Activated naive CD4-positive, alpha-beta T cell treated with anti-CD3 and anti-CD28 coated beads, Interleukin-2, amount 10 ng/mL, durations not matched to agents 7 days and 5 days (primary cell): ENCODE measurements around the gene PRICKLE2.

Source experiments
- CTCF ChIA-PET: fragments of 350-600 bp; sonication (Branson Sonifier 250); formaldehyde crosslinking; loops from one replicate; lab custom pipeline; 2021; ENCODE audit warnings: antibody characterized with exemption; lab: Charles Lee
- DNase-seq: peaks from one replicate; pipeline ENCODE4 v3.0.0-alpha.2; 2020
- H3K27ac Mint-ChIP-seq: one replicate; pipeline ENCODE4 v1.8.0; 2021; ENCODE audit warnings: mild to moderate bottlenecking, moderate library complexity, mixed read lengths
- H3K27me3 Mint-ChIP-seq: one replicate; pipeline ENCODE4 v1.8.0; 2021; ENCODE audit warnings: mild to moderate bottlenecking, mixed read lengths
- H3K36me3 Mint-ChIP-seq: one replicate; pipeline ENCODE4 v1.8.0; 2021; ENCODE audit warnings: mixed read lengths
- H3K4me1 Mint-ChIP-seq: one replicate; pipeline ENCODE4 v1.8.0; 2021; ENCODE audit warnings: mixed read lengths
- H3K4me3 Mint-ChIP-seq: one replicate; pipeline ENCODE4 v1.8.0; 2021; ENCODE audit warnings: mild to moderate bottlenecking, moderate library complexity, mixed read lengths
- H3K9me3 Mint-ChIP-seq: one replicate; pipeline ENCODE4 v1.8.0; 2021; ENCODE audit warnings: mixed read lengths

Gene PRICKLE2

GRCh38 chr3:64111872-64112271 lies 113.4 kb downstream of the PRICKLE2 start:
- peaks cover 1% of the 10 kb centered on the region for H3K9me3 Mint-ChIP-seq

DNA sequence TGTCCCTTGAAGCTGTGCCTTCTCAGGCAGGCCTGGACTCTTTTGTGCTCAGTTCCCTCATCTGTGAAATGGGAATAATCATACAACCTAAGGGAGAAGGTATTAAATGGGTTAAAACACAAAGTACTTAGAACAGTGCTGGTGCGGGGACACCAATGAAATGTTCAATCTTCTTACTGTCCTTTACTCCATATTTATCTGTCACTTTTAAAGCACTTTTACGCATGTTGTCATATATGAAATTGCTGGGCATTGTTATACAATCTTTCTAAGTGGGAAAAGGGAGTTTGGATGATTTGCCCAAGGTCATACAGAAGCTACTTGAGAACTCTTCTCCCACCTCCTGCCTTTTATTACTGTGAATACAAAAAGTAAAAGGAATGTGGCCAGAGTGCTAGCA lies 114.2 kb downstream of the PRICKLE2 start:
- Mint-ChIP-seq H3K4me3 (no peak overlapping the region), H3K27me3 (no peaks in the 10 kb centered on the region), H3K27ac (no peak overlapping the region), H3K36me3 (no peaks in the 10 kb centered on the region), H3K4me1 (no peaks in the 10 kb centered on the region), H3K9me3 (peaks cover 1% of the 10 kb centered on the region)
- CTCF ChIA-PET, result no interaction called here
- no peak for DNase-seq

More at GRCh38 chr3:64111872-64112271, 113.4 kb downstream of the PRICKLE2 start:
- H3K36me3 Mint-ChIP-seq, result no peaks in the 10 kb centered on the region
- no peak for DNase-seq
- no peak overlapping the region for H3K4me3 Mint-ChIP-seq
- H3K27ac Mint-ChIP-seq, result no peak overlapping the region
- CTCF ChIA-PET, result no interaction called here
- no peaks in the 10 kb centered on the region for H3K27me3 Mint-ChIP-seq
- no peaks in the 10 kb centered on the region for H3K4me1 Mint-ChIP-seq

GRCh38 chr3:64110071-64110470 lies 115.2 kb downstream of the PRICKLE2 start:
- Mint-ChIP-seq H3K27me3 (no peaks in the 10 kb centered on the region), H3K36me3 (no peaks in the 10 kb centered on the region), H3K9me3 (peaks cover 1% of the 10 kb centered on the region), H3K27ac (no peak overlapping the region), H3K4me1 (no peaks in the 10 kb centered on the region), H3K4me3 (no peak overlapping the region)
- no peak for DNase-seq
- CTCF ChIA-PET, result no interaction called here

DNA sequence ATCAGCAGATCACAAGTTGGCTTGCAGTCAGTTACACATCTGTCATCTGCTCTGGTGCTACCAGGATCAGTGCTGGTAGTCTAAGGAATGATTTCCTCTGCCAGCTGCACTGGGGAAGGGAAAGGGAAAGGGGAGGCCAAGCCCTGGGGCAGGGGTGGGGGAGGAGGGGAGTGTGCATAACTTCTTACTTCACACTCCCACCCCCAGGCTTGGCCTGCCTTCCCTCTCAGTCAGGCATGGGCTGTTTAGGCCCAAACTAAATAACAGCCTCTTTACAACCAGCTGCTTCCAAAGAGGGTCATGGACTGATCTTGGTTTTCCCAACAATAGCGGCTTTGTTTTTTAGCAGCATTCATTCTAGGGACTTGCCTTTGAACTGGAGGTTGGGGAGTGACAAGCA lies 115.8 kb downstream of the PRICKLE2 start:
- Mint-ChIP-seq H3K9me3 (peaks cover 1% of the 10 kb centered on the region), H3K36me3 (no peaks in the 10 kb centered on the region), H3K27ac (no peak overlapping the region), H3K27me3 (no peaks in the 10 kb centered on the region), H3K4me3 (no peak overlapping the region), H3K4me1 (no peaks in the 10 kb centered on the region)
- no peak for DNase-seq
- CTCF ChIA-PET, result no interaction called here

DNA sequence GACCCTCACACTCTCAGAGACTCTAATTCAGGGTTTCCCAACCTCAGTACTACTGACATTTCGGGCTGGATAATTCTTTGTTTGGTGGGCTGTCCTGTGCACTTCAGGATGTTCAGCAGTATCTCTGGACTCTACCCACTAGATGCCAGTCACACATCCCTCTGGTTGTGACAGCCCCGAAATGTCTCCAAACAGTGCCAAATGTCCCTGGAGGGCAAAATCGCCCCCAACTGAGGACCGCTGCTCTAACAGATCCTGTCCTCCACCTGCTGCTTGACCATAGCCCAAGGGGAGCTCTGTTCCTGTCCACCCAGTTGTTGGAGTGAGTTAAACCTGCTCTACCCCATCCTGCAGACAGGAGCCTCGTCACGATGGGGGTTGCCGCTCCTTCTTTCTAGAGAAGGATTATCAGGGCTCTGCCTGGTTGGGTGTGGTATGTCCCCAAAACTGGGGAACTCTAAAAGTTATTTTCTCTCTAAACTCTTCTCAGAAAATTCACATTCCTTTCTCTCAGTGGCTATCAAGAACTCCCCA lies 116.4 kb downstream of the PRICKLE2 start:
- H3K27ac Mint-ChIP-seq, result no peak overlapping the region
- H3K4me3 Mint-ChIP-seq, result no peak overlapping the region
- no peaks in the 10 kb centered on the region for H3K9me3 Mint-ChIP-seq
- no peaks in the 10 kb centered on the region for H3K27me3 Mint-ChIP-seq
- no peak for DNase-seq
- no peaks in the 10 kb centered on the region for H3K4me1 Mint-ChIP-seq
- H3K36me3 Mint-ChIP-seq, result no peaks in the 10 kb centered on the region
- CTCF ChIA-PET, result no interaction called here

- no peak for DNase-seq
- H3K36me3 Mint-ChIP-seq, result no peaks in the 10 kb centered on the region
- CTCF ChIA-PET, result no interaction called here
- H3K9me3 Mint-ChIP-seq, result no peaks in the 10 kb centered on the region
- no peak overlapping the region for H3K27ac Mint-ChIP-seq
- no peak overlapping the region for H3K4me3 Mint-ChIP-seq
- no peaks in the 10 kb centered on the region for H3K4me1 Mint-ChIP-seq
- no peaks in the 10 kb centered on the region for H3K27me3 Mint-ChIP-seq
These were observed 117.0 kb downstream of the PRICKLE2 start for GRCh38 chr3:64108231-64108630.

DNA sequence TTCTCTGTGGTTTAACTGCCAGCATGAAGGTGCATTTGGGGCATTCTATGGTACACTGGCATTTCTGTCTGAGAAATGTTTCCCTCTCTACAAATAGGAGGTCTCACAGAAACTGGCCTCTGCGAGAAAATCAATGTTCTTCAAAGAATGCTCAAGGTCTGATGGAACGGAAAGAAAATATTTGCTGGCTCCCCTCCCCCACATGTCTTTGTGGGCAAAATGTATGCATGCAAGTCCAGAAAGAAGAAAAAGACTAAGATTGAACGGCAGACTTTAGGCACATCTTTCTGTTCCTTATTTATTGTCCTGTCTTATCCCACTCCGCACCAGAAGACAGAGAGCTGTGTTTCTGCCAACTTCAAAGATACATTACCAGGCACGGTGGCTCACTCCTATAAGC lies 118.1 kb downstream of the PRICKLE2 start:
- no peaks in the 10 kb centered on the region for H3K36me3 Mint-ChIP-seq
- CTCF ChIA-PET, result no interaction called here
- no peaks in the 10 kb centered on the region for H3K9me3 Mint-ChIP-seq
- H3K4me3 Mint-ChIP-seq, result no peak overlapping the region
- no peak for DNase-seq
- H3K27ac Mint-ChIP-seq, result no peak overlapping the region
- H3K27me3 Mint-ChIP-seq, result no peaks in the 10 kb centered on the region
- no peaks in the 10 kb centered on the region for H3K4me1 Mint-ChIP-seq

- Mint-ChIP-seq H3K9me3 (no peaks in the 10 kb centered on the region), H3K27ac (no peak overlapping the region), H3K4me3 (no peak overlapping the region), H3K27me3 (no peaks in the 10 kb centered on the region), H3K4me1 (no peaks in the 10 kb centered on the region), H3K36me3 (no peaks in the 10 kb centered on the region)
- CTCF ChIA-PET, result no interaction called here
- no peak for DNase-seq
These were observed 119.5 kb downstream of the PRICKLE2 start for GRCh38 chr3:64105816-64106215.

DNA sequence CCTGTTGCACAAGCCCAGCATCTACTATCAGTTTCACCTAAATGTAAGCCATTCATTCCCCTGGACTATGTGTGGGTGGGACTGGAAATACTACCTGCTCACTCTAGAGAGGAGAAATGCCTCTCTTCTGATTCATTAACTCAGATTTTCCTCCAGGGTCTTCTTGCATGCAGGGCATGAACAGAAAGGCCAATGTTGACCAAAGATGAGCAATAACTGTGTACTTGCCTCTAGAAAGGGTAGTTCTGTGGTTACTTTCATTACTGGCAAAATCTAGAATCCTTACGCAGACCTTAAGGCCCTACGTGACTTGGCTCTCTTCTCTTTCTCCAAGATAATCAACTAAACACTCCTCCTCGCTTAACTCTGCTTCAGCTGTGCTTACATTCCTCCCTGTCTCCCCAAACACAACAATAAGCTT lies 120.6 kb downstream of the PRICKLE2 start:
- no peak for DNase-seq
- CTCF ChIA-PET, result no interaction called here
- H3K27ac Mint-ChIP-seq, result no peak overlapping the region
- no peaks in the 10 kb centered on the region for H3K27me3 Mint-ChIP-seq
- H3K4me1 Mint-ChIP-seq, result no peaks in the 10 kb centered on the region
- no peaks in the 10 kb centered on the region for H3K36me3 Mint-ChIP-seq
- H3K9me3 Mint-ChIP-seq, result no peaks in the 10 kb centered on the region
- H3K4me3 Mint-ChIP-seq, result no peak overlapping the region

- no peak overlapping the region for H3K4me3 Mint-ChIP-seq
- no peaks in the 10 kb centered on the region for H3K36me3 Mint-ChIP-seq
- no peak overlapping the region for H3K27ac Mint-ChIP-seq
- no peaks in the 10 kb centered on the region for H3K9me3 Mint-ChIP-seq
- CTCF ChIA-PET, result interaction anchor here (0.6 kb wide), 1 partner anchor 221 kb away, joined by 3 read pairs; no protein-coding TSS in a partner anchor
- no peaks in the 10 kb centered on the region for H3K27me3 Mint-ChIP-seq
- DNase-seq, result no peak
- H3K4me1 Mint-ChIP-seq, result no peaks in the 10 kb centered on the region
These were observed 121.3 kb downstream of the PRICKLE2 start for GRCh38 chr3:64104006-64104405.

GRCh38 chr3:64103131-64103530 lies 122.1 kb downstream of the PRICKLE2 start:
- CTCF ChIA-PET, result no interaction called here
- no peaks in the 10 kb centered on the region for H3K4me1 Mint-ChIP-seq
- no peak overlapping the region for H3K27ac Mint-ChIP-seq
- no peak for DNase-seq
- H3K27me3 Mint-ChIP-seq, result no peaks in the 10 kb centered on the region
- H3K36me3 Mint-ChIP-seq, result no peaks in the 10 kb centered on the region
- no peak overlapping the region for H3K4me3 Mint-ChIP-seq
- H3K9me3 Mint-ChIP-seq, result no peaks in the 10 kb centered on the region

DNA sequence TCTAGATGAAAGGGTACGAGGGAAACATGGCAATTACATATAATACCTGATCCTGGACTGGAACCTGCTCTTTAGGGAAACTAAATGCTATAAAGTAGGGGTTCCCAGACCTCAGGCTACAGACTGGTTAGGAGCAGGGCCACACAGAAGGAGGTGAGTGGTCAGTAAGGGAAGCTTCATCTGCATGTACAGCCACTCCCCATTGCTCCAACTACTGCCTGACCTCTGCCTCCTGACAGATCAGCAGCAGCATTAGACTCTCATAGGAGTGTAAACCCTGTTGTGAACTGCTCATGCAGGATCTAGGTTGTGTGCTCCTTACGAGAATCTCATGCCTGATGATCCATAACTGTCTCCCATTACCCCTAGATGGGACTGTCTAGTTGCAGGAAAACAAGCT lies 123.1 kb downstream of the PRICKLE2 start:
- Mint-ChIP-seq H3K27ac (no peak overlapping the region), H3K36me3 (no peaks in the 10 kb centered on the region), H3K4me1 (no peaks in the 10 kb centered on the region), H3K4me3 (no peak overlapping the region), H3K27me3 (no peaks in the 10 kb centered on the region), H3K9me3 (no peaks in the 10 kb centered on the region)
- no peak for DNase-seq
- CTCF ChIA-PET, result no interaction called here

- DNase-seq, result no peak
- H3K4me1 Mint-ChIP-seq, result no peaks in the 10 kb centered on the region
- H3K27me3 Mint-ChIP-seq, result no peaks in the 10 kb centered on the region
- CTCF ChIA-PET, result no interaction called here
- H3K9me3 Mint-ChIP-seq, result no peaks in the 10 kb centered on the region
- no peaks in the 10 kb centered on the region for H3K36me3 Mint-ChIP-seq
- H3K27ac Mint-ChIP-seq, result no peak overlapping the region
- H3K4me3 Mint-ChIP-seq, result no peak overlapping the region
These were observed 126.0 kb downstream of the PRICKLE2 start for GRCh38 chr3:64099316-64099715.

DNA sequence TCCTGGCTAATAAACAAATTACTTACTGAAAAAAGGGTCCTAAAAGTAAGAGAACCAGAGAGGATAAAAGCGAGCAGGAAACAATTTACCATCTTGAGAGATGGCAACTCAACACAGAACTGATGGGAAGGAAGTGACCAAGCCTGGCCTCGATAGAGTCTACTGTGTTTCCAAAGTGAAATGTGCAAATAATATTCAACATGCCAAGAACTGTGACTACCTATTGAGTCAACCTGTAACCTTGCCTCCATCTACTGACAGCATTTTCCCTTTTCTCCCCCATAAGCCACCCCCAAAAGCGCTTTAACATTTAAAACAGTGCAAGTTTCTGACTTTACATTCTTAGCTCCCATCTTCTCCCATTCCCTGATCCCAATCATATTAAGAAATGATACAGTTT lies 126.6 kb downstream of the PRICKLE2 start:
- H3K9me3 Mint-ChIP-seq, result no peaks in the 10 kb centered on the region
- no peak overlapping the region for H3K27ac Mint-ChIP-seq
- no peaks in the 10 kb centered on the region for H3K4me1 Mint-ChIP-seq
- CTCF ChIA-PET, result no interaction called here
- no peak overlapping the region for H3K4me3 Mint-ChIP-seq
- H3K36me3 Mint-ChIP-seq, result no peaks in the 10 kb centered on the region
- no peak for DNase-seq
- no peaks in the 10 kb centered on the region for H3K27me3 Mint-ChIP-seq

DNA sequence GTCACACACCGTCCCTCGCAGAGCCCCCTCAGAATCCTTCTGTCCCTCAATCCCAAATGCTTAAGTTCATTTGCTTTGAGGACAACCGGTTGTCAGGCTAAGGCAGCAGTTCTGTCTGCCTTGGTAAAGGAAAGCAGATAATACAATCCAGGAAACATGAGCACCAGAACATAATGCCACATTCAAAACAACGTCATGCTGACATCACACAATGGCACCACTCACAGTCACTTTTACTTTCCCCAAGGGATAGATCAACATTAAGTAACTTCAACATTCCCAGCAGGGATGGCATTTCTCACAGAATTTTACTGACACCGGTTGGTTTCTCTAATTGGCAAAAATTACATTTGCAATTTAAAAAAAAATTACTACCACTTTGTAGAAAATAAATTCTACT lies 127.3 kb downstream of the PRICKLE2 start:
- CTCF ChIA-PET, result no interaction called here
- no peak overlapping the region for H3K4me3 Mint-ChIP-seq
- H3K27me3 Mint-ChIP-seq, result no peaks in the 10 kb centered on the region
- H3K36me3 Mint-ChIP-seq, result no peaks in the 10 kb centered on the region
- H3K9me3 Mint-ChIP-seq, result no peaks in the 10 kb centered on the region
- DNase-seq, result no peak
- H3K27ac Mint-ChIP-seq, result no peak overlapping the region
- no peaks in the 10 kb centered on the region for H3K4me1 Mint-ChIP-seq

- no peaks in the 10 kb centered on the region for H3K9me3 Mint-ChIP-seq
- CTCF ChIA-PET, result no interaction called here
- no peaks in the 10 kb centered on the region for H3K36me3 Mint-ChIP-seq
- no peak for DNase-seq
- H3K4me1 Mint-ChIP-seq, result no peaks in the 10 kb centered on the region
- no peak overlapping the region for H3K4me3 Mint-ChIP-seq
- H3K27me3 Mint-ChIP-seq, result no peaks in the 10 kb centered on the region
- no peak overlapping the region for H3K27ac Mint-ChIP-seq
These were observed 129.5 kb downstream of the PRICKLE2 start for GRCh38 chr3:64095802-64096201.
